Measurements from ENCODE around the gene TRIM8. TPM values are rescaled to one million over a fixed set of nuclear protein-coding genes. Genes with fewer than 3 reads are reported as not detected.
A peak's percentile ranks its signal among the peaks of the same experiment; 100 is the strongest.

TRIM8 gene
- total RNA-seq, 1 donor, result 126 TPM

- Histone ChIP-seq H3K36me3 (ENCODE audit: insufficient read depth, low read length) (peaks cover 4% of the 10 kb centered on the region), H3K27me3 (ENCODE audit: insufficient read depth, low read length) (no peaks in the 10 kb centered on the region), H3K4me3 (ENCODE audit: insufficient read depth, low read length) (no peak overlapping the region), H3K4me1 (ENCODE audit: insufficient read depth, low read length) (peaks cover 46% of the 10 kb centered on the region), H3K79me2 (ENCODE audit: insufficient read depth, low read length) (no peaks in the 10 kb centered on the region), H3K9me3 (ENCODE audit: low read depth, low read length) (no peaks in the 10 kb centered on the region), H3K27ac (ENCODE audit: low read depth, low read length) (no peak overlapping the region), H2AFZ (ENCODE audit: low read length) (no peak overlapping the region), H4K20me1 (ENCODE audit: insufficient read depth, low read length) (no peaks in the 10 kb centered on the region), H3K4me2 (ENCODE audit: insufficient read depth, low read length) (no peak overlapping the region)
- TF ChIP-seq CTCF (IDR thresholded peaks at IDR 0.05; ENCODE audit: extremely low read depth, low read depth, low read length), result no peak
- DNase-seq (ENCODE audit: insufficient read length, low spot score, missing footprints), result no peak
Observed at GRCh38 chr10:102635377-102635776, 8.9 kb upstream of the TRIM8 start.

DNA sequence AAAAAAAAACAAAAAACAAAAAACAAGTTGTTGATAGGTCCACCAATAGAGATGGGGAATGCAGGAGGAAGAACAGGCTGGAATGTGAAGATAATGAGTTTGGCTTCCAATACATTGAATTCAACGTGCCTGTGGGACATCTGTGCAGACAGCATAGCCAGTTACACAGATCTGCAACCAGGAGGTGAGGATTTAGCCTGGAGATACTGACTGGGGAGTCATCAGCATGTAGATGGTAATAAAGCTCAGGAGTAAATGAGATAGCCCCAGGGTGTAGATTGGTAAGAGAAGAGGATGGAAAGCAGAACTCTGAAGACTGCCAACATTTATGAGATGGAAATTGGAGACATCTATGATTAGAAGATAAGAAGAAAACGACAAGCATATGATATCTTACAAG, 4.7 kb upstream of the TRIM8 start:
- Histone ChIP-seq H3K4me3 (ENCODE audit: insufficient read depth, low read length) (no peak overlapping the region), H3K4me2 (ENCODE audit: insufficient read depth, low read length) (no peak overlapping the region)
- no peak for TF ChIP-seq CTCF (IDR thresholded peaks at IDR 0.05; ENCODE audit: extremely low read depth, low read depth, low read length)

GRCh38 chr10:102641402-102641801, 2.9 kb upstream of the TRIM8 start:
- Histone ChIP-seq H3K9me3 (ENCODE audit: low read depth, low read length) (no peaks in the 10 kb centered on the region), H2AFZ (ENCODE audit: low read length) (peak overlapping the region; percentile 99), H3K27ac (ENCODE audit: low read depth, low read length) (peak overlapping the region; percentile 91), H3K36me3 (ENCODE audit: insufficient read depth, low read length) (no peaks in the 10 kb centered on the region), H3K4me1 (ENCODE audit: insufficient read depth, low read length) (peaks cover 10% of the 10 kb centered on the region), H4K20me1 (ENCODE audit: insufficient read depth, low read length) (peaks cover 15% of the 10 kb centered on the region), H3K4me3 (ENCODE audit: insufficient read depth, low read length) (peak overlapping the region; percentile 88), H3K79me2 (ENCODE audit: insufficient read depth, low read length) (peaks cover 23% of the 10 kb centered on the region), H3K4me2 (ENCODE audit: insufficient read depth, low read length) (peak overlapping the region; percentile 98), H3K27me3 (ENCODE audit: insufficient read depth, low read length) (no peaks in the 10 kb centered on the region)
- peak; percentile 21 for DNase-seq (ENCODE audit: insufficient read length, low spot score, missing footprints)
- TF ChIP-seq CTCF (IDR thresholded peaks at IDR 0.05; ENCODE audit: extremely low read depth, low read depth, low read length), result no peak

More for the DNA sequence above, 4.7 kb upstream of the TRIM8 start:
- H3K4me1 ChIP-seq (ENCODE audit: insufficient read depth, low read length), result peaks cover 14% of the 10 kb centered on the region
- H3K9me3 ChIP-seq (ENCODE audit: low read depth, low read length), result no peaks in the 10 kb centered on the region
- H3K36me3 ChIP-seq (ENCODE audit: insufficient read depth, low read length), result no peaks in the 10 kb centered on the region
- H4K20me1 ChIP-seq (ENCODE audit: insufficient read depth, low read length), result peaks cover 2% of the 10 kb centered on the region
- no peak overlapping the region for H3K27ac ChIP-seq (ENCODE audit: low read depth, low read length)
- H3K79me2 ChIP-seq (ENCODE audit: insufficient read depth, low read length), result peaks cover 5% of the 10 kb centered on the region
- DNase-seq (ENCODE audit: insufficient read length, low spot score, missing footprints), result no peak
- no peak overlapping the region for H2AFZ ChIP-seq (ENCODE audit: low read length)
- no peaks in the 10 kb centered on the region for H3K27me3 ChIP-seq (ENCODE audit: insufficient read depth, low read length)

GRCh38 chr10:102641880-102642735, 2.2 kb upstream of the TRIM8 start:
- no peaks in the 10 kb centered on the region for H3K36me3 ChIP-seq (ENCODE audit: insufficient read depth, low read length)
- peak overlapping the region; percentile 98 for H3K4me2 ChIP-seq (ENCODE audit: insufficient read depth, low read length)
- DNase-seq (ENCODE audit: insufficient read length, low spot score, missing footprints), result peak; percentile 99
- H3K4me3 ChIP-seq (ENCODE audit: insufficient read depth, low read length), result peak overlapping the region; percentile 88
- no peaks in the 10 kb centered on the region for H3K27me3 ChIP-seq (ENCODE audit: insufficient read depth, low read length)
- H3K4me1 ChIP-seq (ENCODE audit: insufficient read depth, low read length), result peaks cover 17% of the 10 kb centered on the region
- no peaks in the 10 kb centered on the region for H3K9me3 ChIP-seq (ENCODE audit: low read depth, low read length)
- peak overlapping the region; percentile 99 for H2AFZ ChIP-seq (ENCODE audit: low read length)
- H3K79me2 ChIP-seq (ENCODE audit: insufficient read depth, low read length), result peaks cover 30% of the 10 kb centered on the region
- peak overlapping the region; percentile 91 for H3K27ac ChIP-seq (ENCODE audit: low read depth, low read length)
- no peak for TF ChIP-seq CTCF (IDR thresholded peaks at IDR 0.05; ENCODE audit: extremely low read depth, low read depth, low read length)
- peaks cover 22% of the 10 kb centered on the region for H4K20me1 ChIP-seq (ENCODE audit: insufficient read depth, low read length)

All from osteoblast (primary cell).